ENCODE results near the gene ACSM3.
A peak's percentile ranks its signal among the peaks of the same experiment; 100 is the strongest.

The ACSM3 gene

DNA sequence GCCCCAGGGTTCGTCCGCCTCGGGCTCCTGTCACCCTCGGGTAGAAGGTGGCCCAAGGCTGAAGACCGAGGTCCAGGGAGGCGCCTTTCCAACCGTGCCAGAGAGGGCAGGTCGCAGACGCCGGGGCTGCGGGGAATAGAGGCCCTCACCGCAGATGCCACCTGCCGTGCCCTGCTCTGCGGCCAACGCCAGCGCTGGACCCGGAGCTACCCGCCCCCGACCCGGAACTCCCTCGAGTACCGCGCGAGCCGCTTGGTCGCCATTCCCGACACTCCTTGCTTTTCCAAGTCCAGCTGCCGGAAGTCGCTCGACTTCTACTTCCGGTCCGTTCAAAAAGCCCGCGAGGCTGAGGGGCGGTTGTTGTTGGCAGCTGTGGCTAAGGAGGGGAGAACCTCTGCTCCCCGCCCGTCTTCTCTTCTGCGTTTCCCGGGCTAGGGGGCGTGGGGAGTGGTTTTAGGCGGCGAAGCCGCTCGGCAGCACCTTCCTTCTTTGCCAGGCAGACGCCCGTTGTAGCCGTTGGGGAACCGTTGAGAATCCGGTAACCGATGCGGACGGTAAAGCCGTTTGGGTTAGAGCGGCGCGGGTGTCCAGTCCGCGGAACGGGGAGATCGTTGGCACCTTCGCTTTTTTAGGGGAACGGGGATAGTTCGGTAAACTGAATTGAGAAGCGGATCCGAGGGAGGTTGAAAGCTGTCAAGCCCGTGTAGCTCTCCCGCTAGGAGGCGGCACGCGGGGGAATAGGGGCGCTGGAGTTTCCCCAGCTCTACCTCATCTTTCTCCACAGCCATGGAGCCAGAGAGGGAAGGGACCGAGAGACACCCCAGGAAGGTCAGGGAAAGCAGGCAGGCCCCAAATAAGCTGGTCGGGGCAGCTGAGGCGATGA, 42.6 kb downstream of the ACSM3 start, which contains the start of the genes ERI2 and REXO5:
Gene ERI2 (minus strand): TSS at position 305 of the 883 bp plus-strand sequence. CDS start 42 bp downstream, at position 263.
Gene REXO5 (plus strand): TSS at position 360 of the 883 bp plus-strand sequence. CDS start 427 bp downstream, at position 787.
- DNase-seq: peak; percentile 71 to 78

DNA sequence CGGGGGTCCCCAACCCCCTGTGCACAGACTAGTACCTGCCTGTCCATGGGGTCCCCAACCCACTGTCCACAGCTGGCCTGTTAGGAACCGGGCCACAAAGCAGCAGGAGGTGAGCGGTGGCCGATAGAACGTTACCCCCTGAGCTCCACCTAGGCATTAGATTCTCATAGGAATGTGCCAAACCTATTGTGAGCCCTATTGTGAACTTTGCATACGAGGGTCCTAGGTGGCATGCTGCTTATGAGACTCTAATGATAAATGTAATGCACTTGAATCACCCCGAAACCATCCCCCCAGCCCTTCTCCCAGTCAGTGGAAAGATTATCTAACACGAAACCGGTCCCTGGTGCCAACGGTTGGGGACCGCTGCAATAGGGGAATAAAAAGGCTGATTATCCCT, 44.0 kb downstream of the ACSM3 start:
- DNase-seq: no peak

DNA sequence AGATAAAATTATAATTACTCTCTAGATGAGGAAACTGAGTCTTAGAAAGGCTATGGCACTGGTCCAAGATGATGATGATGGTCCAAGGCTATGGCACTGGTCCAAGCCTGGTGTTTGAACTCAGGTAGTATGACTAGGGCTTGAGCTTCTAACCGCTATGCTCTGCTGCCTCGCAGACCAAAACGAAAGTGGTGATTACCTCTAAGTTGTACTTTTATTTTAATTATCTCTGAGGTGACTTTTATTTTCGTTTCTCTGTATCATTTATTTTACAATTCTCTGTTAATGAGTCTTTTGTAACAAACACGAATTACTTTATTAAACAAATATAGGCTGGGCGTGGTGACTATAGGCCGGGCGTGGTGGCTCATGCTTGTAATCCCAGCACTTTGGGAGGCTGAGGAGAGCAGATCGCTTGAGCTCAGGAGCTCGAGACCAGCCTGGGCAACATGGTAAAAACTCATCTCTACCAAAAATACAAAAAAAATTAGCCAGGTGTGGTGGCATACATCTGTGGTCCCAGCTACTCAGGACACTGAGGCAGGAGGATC, 48.1 kb downstream of the ACSM3 start:
- no peak for DNase-seq

DNA sequence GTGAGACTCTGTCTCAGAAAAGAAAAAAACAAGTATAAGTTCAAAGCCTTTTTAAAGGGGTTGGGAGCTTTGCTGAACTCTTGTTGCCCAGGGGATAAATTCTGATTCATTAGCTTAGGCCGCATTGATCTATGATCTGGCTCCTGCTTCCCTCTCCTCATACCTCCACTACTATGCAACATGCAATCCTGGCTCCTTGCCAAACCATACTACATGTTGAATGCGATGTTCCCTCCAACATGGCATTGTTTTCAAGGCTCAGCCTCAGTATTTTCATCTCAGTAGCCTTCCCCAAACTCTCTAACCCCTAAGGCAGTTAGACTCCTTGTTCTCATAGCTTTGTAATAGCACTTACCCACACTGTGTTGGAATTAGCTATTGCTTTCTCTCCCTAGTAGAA, 48.7 kb downstream of the ACSM3 start:
- DNase-seq: no peak

DNA sequence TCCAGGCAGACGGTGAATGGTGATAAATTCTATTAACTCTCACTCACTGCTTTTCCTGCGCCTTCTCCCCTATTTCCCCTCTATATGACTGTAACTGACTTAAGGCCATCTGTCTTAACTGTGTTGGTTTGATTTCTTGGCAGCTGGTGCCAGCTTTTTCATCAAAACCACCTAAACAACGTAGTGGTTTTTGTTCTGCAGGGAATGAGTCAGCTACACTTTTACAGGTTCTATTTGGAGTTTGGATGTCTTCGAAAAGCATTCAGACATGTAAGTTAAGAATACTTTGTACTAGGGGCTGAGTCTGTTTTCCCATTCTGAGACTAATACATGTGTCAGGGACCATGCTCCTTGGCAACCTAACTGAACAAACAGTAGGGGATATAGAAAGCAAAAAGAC, 51.0 kb downstream of the ACSM3 start:
- peak in 1 of 2 donors; percentile 85 for DNase-seq

DNA sequence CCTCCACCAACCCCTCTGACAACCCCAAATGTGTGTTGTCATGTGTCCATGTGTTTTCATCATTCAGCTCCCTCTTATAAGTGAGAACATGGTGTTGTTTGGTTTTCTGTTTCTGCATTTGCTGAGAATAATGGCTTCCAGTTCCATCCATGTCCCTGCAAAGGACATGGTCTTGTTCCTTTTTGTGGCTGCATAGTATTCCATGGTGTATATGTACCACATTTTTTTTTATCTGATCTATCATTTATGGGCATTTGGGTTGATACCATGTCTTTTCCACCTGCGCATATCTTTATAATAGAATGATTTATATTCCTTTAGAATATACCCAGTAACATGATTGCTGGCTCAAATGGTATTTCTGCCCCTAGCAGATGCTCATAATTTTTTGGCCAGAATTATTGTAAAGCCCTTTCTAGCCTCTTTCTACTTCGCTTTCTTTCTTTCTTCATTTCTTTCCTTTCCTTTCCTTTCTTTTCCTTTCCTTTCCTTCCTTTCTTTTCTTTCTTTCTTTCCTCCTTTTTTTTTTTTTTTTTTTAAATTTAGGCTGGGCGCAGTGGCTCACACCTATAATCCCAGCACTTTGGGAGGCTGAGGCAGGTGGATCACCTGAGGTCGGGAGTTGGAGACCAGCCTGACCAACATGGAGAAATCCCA, 55.2 kb downstream of the ACSM3 start:
- DNase-seq: no peak

DNA sequence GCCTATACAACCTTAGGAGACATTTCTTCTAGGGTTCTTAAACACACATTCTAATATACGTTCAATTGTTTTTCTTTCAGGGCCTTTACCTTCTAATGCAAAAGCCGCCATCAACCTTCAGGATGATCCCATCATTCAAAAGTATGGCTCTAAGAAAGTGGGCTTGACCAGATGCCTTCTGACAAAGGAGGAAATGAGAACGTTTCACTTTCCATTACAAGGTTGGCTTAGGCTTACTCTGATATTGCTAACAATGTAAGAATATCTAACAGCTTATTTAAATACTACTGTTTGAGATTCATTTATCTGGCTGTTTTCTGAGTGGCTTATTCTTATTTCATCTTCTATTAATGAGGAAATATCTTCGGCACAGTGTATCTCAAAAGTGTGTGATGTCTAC, 57.9 kb downstream of the ACSM3 start:
- DNase-seq: no peak

DNA sequence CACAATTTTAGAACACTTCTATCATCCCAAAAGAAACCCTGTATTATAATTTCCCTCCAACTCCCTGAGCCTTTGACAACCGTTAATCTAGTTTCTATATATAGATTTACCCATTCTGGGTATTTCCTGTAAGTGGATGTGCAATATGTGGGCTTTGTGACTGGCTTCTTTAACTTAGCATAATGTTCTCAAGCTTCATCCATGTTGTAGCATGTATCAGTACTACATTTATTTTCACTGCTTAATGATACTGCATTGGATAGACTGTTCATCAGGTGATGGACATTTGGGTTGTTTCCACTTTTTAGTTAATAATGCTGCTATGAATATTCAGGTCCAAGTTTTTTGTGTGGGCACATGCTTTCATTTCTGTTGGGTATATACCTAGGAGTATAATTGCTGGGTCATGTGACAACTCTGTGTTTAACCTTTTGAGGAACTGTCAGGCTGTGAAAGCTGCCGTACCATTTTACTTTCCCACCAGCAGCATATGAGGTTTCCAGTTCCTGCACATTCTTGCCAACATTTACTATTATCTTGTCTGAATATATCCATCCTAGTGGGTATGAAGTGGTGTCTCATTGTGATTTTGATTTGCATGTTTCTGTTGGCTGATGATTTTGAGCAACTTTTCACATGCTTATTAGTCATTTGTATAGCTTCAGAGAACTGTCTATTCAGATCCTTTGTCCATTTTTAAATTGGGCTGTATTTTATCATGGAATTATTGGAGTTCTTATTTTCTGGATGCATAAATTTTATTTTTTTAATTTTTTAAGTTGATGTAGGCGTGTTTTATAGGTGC, 58.9 kb downstream of the ACSM3 start:
- DNase-seq: peak in 1 of 2 donors; percentile 27

DNA sequence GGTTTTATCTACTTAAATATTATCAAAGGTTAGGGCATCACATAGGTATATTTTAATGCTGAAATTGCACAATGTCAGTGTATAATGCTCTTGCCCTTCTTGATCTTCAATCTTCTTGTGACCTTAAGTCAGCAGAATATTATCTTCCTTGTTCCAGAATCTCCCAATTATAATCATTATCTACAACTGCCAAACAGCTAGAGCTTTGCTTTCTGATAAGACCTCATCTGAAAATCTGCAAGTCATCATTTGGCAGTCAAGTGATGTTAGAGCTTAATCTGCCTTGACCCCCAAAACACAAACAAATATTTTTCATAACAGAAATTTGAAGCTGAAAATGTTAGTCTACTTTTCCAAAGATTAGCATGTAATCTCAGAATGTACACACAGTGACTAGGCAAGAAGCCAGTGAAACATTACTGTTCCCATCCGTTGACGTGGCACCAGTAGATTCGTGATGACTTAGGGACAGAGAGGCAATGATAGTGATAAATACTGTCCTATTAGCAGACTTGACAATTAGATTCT, 62.3 kb downstream of the ACSM3 start:
- no peak for DNase-seq

DNA sequence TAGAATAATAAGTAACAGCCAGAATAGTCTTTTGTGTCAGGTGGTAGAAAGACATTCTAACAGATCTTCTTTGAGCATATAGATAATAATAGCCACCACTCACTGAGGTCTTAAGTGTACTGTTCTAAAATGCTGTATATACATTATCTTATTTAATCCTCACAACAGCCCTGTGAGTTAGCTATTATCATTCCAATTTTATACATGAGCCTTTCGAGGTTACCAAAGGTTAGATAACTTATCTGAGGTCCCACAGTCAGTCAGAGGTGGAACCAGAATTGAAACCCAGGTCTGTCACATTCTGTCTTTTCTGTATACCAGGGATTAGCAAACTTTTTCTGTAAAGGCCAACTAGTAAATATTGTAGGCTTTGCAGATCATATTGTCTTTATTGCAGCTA, 65.7 kb downstream of the ACSM3 start:
- DNase-seq: no peak

DNA sequence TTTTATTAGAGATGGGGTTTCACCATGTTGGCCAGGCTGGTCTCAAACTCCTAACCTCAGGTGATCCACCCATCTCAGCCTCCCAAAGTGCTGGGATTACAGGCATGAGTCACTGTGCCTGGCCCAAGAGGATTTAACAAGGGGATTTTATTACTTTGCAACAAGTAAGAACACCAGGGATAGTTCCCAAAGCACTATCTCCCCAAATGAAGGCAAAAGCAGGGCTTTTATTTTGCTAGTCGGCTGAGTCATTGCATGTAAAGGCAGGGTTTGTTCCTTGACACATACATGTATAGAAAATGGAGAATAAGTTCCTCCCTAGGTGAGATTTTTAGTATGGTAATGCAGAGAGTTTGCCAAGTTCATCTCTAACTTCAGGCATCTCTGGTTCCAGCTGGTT, 66.6 kb downstream of the ACSM3 start:
- DNase-seq: no peak

DNA sequence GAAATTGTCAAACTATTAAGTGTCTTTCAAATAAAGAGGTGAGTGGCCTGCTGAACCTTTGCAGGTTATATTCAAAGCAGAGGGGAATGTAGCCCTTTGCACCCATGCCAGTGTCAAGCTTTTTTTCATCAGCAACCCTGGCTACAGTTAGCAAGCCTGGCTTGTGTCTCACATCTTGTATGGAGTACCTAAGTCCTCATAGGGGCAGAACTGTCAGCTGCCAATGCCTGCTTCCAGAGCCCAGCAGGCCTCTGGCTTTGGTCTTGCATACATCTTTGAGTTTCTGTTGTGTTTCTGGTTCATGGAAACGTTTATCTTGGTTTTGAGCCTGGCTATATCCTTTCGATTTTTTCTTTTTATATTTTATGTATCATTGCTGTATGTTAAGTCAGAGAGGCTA, 69.3 kb downstream of the ACSM3 start:
- DNase-seq: no peak

DNA sequence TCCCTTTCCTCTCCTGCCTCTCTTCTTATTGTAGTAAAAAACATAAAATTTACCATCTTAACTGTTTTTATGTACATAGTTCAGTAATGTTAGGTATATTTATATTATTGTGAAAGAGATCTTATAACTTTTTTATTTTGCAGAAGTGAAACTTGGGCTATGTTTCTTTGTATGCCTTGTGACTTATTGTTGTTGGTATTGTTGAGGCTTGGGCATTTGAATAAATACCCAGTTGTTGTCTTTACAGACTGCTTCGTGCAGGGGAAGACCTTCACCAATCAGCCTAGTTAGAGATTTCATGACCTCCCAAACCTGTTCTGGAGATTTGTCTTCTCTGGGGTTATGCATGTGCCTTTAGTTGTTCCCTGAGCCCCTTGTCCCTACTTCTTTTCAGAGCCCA, 74.4 kb downstream of the ACSM3 start:
- no peak for DNase-seq

DNA sequence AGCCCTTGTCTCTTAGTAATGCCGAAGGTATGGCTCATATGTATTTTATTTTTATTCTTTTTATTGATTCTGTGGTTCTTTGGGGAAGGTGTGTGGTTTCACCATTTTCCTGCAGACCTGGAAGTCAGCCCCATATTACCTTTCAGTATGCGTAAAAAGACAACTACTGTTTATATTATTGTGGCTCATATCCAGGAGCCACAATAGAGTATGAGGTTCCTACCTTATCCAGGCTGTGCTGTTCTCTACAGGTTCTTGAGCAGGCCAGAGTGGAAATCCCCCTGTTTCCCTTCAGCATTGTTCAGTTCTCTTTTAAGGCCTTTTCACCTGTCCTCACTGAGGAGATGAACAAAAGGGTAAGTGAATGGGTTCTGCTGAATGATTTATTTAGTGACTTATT, 75.7 kb downstream of the ACSM3 start:
- DNase-seq: no peak

DNA sequence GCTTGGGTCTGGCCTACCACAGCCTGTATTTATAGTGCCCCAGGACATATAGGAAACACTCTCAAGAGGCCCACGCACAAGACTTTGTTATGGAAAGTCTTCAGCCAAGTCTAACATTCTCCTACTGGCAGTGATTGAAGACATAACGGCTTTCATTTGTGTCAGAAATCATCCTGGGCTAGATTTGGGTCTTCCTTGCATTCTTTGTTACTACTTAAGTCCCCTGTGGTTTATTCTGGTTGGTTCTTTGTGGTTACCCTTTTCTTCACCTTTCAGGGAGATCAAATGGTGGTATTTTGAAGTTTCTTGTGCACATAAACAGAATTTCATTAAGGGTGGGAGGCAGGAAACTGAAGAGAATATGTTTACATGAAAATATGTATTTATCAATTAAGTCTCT, 80.2 kb downstream of the ACSM3 start:
- DNase-seq: no peak

DNA sequence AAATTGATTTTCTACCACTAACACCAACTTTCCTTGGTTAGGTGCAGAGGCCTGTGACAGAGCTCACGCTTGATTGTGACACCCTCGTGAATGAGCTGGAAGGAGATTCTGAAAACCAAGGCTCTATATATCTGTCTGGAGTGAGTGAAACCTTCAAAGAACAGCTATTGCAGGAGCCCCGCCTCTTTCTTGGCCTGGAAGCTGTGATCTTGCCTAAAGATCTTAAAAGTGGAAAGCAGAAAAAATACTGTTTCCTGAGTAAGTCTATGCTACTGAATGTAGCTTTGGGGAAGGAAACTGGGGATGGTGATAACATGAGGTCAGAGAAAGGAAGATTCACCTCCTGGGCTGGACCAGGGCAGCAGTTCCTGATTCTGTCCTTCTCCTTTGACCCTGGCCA, 80.8 kb downstream of the ACSM3 start:
- DNase-seq: peak in 1 of 2 donors; percentile 65

DNA sequence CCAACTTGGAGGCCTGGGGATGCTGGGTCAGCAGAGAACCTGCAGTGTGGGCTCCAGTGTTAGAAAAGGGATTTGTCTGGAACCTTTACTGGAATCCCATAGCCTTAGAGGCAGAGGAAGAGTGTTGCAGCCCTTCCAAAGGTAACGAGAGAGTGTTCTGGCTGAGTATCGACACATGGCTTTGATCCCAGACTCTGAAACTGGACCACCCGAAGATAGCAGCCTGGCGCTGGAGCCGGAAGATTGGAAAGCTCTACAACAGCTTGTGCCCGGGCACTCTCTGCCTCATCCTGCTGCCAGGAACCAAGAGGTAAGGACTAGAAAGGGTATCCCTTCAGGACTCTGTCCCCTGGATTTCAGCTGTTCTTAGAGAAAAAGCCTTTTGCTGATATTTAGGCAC, 82.2 kb downstream of the ACSM3 start:
- DNase-seq: no peak

DNA sequence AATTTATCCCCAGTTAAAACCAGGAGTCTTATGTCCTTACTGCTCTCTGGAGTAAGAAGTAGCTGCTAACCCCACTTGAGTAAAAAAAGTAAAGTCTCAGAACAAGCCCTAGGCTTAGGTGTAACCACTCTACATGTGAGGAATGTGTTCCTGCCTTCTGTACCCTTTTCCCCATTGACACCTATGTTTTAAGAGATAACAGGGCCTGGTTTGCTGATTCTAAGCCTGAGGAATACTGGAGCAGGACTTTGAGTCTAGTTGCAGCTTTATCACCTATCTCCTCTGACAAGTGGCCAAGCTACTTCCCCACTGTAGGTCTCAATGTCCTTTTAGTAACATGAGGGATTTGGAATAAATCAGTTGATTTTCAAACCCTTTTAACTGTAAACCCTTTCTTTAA, 82.7 kb downstream of the ACSM3 start:
- no peak for DNase-seq

Data from bone marrow (tissue), 2 donors.